K562 (cell line): ENCODE measurements around the gene IGFL1. TPM values are rescaled to one million over a fixed set of nuclear protein-coding genes. Genes with fewer than 3 reads are reported as not detected.
"Not testable (repeated sequence)": the region's sequence is repeated elsewhere in the genome, so short reads cannot be mapped to it uniquely, and the experiment has no call there.

Experiments
- ATAC-seq: fragments of 200-7000 bp; cut with Tn5 transposase; 3 replicates; pipeline ENCODE4 v1.9.1; 2020; ENCODE audit warnings: moderate library complexity
- BruUV-seq: library from RNA; stranded (reverse); fragments of 400-500 nt; replicated peaks from 2 replicates; lab custom pipeline; 2021; lab: Mats Ljungman, UMichigan
- CTCF ChIA-PET: fragments of 300-600 bp; formaldehyde crosslinking; extraction: SDS; loops from one replicate; lab custom pipeline; 2021; ENCODE audit warnings: low intra/inter-chr PET ratio; lab: Yijun Ruan, JAX
- POLR2A ChIA-PET: fragments of 300-600, 350-650 bp; sonication (Branson Sonifier 250); formaldehyde crosslinking; extraction: SDS; loops from one replicate; lab custom pipeline; 2021; ENCODE audit warnings: antibody characterized with exemption, inconsistent platforms; lab: Yijun Ruan, JAX
- DNase-seq, 4 experiments: peaks; one replicate each; pipeline versions ENCODE4 v3.0.0 to v3.0.0-alpha.2; 2011 to 2018; ENCODE audit warnings: low spot score in 3 of 4, mixed read lengths in 3 of 4; ENCODE audit errors: extremely low read depth in 1 of 4
- FAIRE-seq: peaks from 2 replicates; lab custom pipeline; 2011; peaks lifted over from hg19 to GRCh38; lab: Jason Lieb, UNC
- H2AFZ ChIP-seq: 2 replicates; pipeline ENCODE4 v1.6.0; 2011; ENCODE audit warnings: low read depth, low read length, control low read depth, inconsistent platforms
- H3K27ac ChIP-seq: fragments of 200-600 bp; 3 replicates; pipeline ENCODE4 v1.8.0; 2011; ENCODE audit warnings: low read depth, mild to moderate bottlenecking, control low read depth, inconsistent platforms, low read length, moderate library complexity, mixed read lengths; ENCODE audit errors: extremely low read depth
- H3K27me3 ChIP-seq, 2 experiments: fragments of 300-600 bp in 1 of 2; 2 replicates in 1 of 2; 3 replicates in 1 of 2; pipeline versions ENCODE4 v1.6.0 to v1.8.0; 2011; ENCODE audit warnings: inconsistent platforms in 2 of 2, low read length in 2 of 2, mild to moderate bottlenecking in 1 of 2, mixed read lengths in 1 of 2, moderate library complexity in 1 of 2; ENCODE audit not compliant: control insufficient read depth in 2 of 2, insufficient read depth in 2 of 2
- H3K36me3 ChIP-seq: fragments of 300-600 bp; 3 replicates; pipeline ENCODE4 v1.8.0; 2011; ENCODE audit warnings: mild to moderate bottlenecking, low read length, inconsistent platforms; ENCODE audit not compliant: control insufficient read depth, insufficient read depth
- H3K4me1 ChIP-seq, 2 experiments: fragments of 200-600 bp in 1 of 2; replicated peaks in 1 of 2; 2 replicates in 1 of 2; 3 replicates in 1 of 2; pipeline versions ENCODE4 v1.5.1 to v1.8.0; 2011; ENCODE audit warnings: inconsistent platforms in 2 of 2, low read length in 2 of 2, mild to moderate bottlenecking in 1 of 2, mixed read lengths in 1 of 2, moderate library complexity in 1 of 2; ENCODE audit not compliant: control insufficient read depth in 2 of 2, insufficient read depth in 2 of 2
- H3K4me2 ChIP-seq: 2 replicates; pipeline ENCODE4 v1.6.1; 2011; ENCODE audit warnings: low read length, control low read depth, inconsistent platforms, mixed read lengths; ENCODE audit not compliant: insufficient read depth
- H3K4me3 ChIP-seq: fragments of 200-600 bp; sonication (generic), shearing (Covaris generic); 2 replicates; pipeline ENCODE4 v1.5.1; 2016; ENCODE audit warnings: control low read depth, inconsistent platforms
- H3K79me2 ChIP-seq: fragments of 200-600 bp; 3 replicates; pipeline ENCODE4 v1.8.0; 2011; ENCODE audit warnings: low read length, inconsistent platforms; ENCODE audit not compliant: control insufficient read depth, insufficient read depth
- H3K9ac ChIP-seq, 2 experiments: 2 replicates each; pipeline versions ENCODE4 v1.6.0 to v1.6.1; 2011; ENCODE audit warnings: low read depth in 2 of 2, low read length in 2 of 2, control low read depth in 1 of 2, inconsistent platforms in 1 of 2, mild to moderate bottlenecking in 1 of 2, mixed read lengths in 1 of 2; ENCODE audit not compliant: insufficient read depth in 1 of 2
- H3K9me1 ChIP-seq: one replicate; pipeline ENCODE4 v1.6.0; 2011; ENCODE audit warnings: inconsistent platforms, mild to moderate bottlenecking, low read length, moderate library complexity; ENCODE audit not compliant: control insufficient read depth, insufficient read depth
- H3K9me3 ChIP-seq: replicated peaks from 2 replicates; pipeline ENCODE4 v1.5.1; 2011; ENCODE audit warnings: low read depth, low read length, inconsistent platforms; ENCODE audit not compliant: control insufficient read depth, insufficient read depth
- H4K20me1 ChIP-seq: replicated peaks from 2 replicates; pipeline ENCODE4 v1.6.1; 2011; ENCODE audit warnings: low read length, inconsistent platforms, mixed read lengths; ENCODE audit not compliant: control insufficient read depth, insufficient read depth
- ATF1 ChIP-seq, 2 experiments: fragments of 450-650 bp in 1 of 2; IDR thresholded peaks; 2 replicates each; pipeline ENCODE4 v1.6.1; 2016; ENCODE audit warnings: missing compliant biosample characterization in 1 of 2, missing genetic modification characterization in 1 of 2
- BACH1 ChIP-seq: fragments of 200-800 bp; sonication (Bioruptor generic); IDR thresholded peaks from 2 replicates; pipeline ENCODE4 v1.6.1; 2016; ENCODE audit warnings: missing genetic modification characterization, missing compliant biosample characterization
- C11orf30 ChIP-seq: fragments of 450-650 bp; IDR thresholded peaks from 2 replicates; pipeline ENCODE4 v1.6.1; 2016; ENCODE audit warnings: low read depth, mild to moderate bottlenecking
- CREB1 ChIP-seq, 2 experiments: sonication (generic) in 1 of 2; formaldehyde crosslinking in 1 of 2; IDR thresholded peaks; 2 replicates each; pipeline versions ENCODE4 v1.6.1 to v1.8.0; 2012 to 2022; ENCODE audit warnings: inconsistent platforms in 1 of 2, mild to moderate bottlenecking in 1 of 2, missing genetic modification reagents in 1 of 2, moderate library complexity in 1 of 2
- MAFF ChIP-seq: IDR thresholded peaks from 2 replicates; pipeline ENCODE4 v1.6.1; 2012; ENCODE audit warnings: low read length, improper control_type of control experiment
- MAFG ChIP-seq: fragments of 450-650 bp; conservative IDR thresholded peaks from 2 replicates; pipeline ENCODE4 v1.6.1; 2016; ENCODE audit warnings: missing genetic modification characterization, missing compliant biosample characterization
- MAFK ChIP-seq: IDR thresholded peaks from 2 replicates; pipeline ENCODE4 v1.6.1; 2011; ENCODE audit warnings: low read length, improper control_type of control experiment
- ZNF316 ChIP-seq: fragments of 450-650 bp; IDR thresholded peaks from 2 replicates; pipeline ENCODE4 v1.6.1; 2016
- WGBS: fragments of 100-300 bp; shearing (Covaris generic); methylation state at CpG from one replicate; pipeline ENCODE4 v1.1.6; 2016; ENCODE audit warnings: low coverage, mixed read lengths; ENCODE audit not compliant: insufficient coverage; ENCODE audit errors: missing lambda C conversion rate; 5-methylcytosine and 5-hydroxymethylcytosine counted together
- in situ Hi-C: fragments of 300-500 bp; cut with MboI; formaldehyde crosslinking; loops from 4 replicates; pipeline ENCODE4 v1.15.0; 2018; ENCODE audit warnings: inconsistent platforms, mixed read lengths
- intact Hi-C: fragments of 100-400 bp; cut with micrococcal nuclease; formaldehyde crosslinking; loops from 2 replicates; pipeline ENCODE4 v1.14.2; 2022
- polyA plus RNA-seq, 8 experiments: library from polyadenylated mRNA; depleted of rRNA in 4 of 8; stranded (reverse) in 5 of 8; unstranded in 3 of 8; fragments of >200 nt; fragmentation: Nextera tagmentation in 2 of 8; fragmentation: Illumina TruSeq in 1 of 8; extraction: Ambion mirVana in 2 of 8; extraction: Trizol in 1 of 8; gene quantifications; 2 replicates each; pipeline versions ENCODE4 v1.2.1 to v1.2.3, GENCODE V29; 2011 to 2014; ENCODE audit warnings: inconsistent platforms in 1 of 8, missing spikeins in 1 of 8
- total RNA-seq, 7 experiments: library from RNA; depleted of rRNA in 6 of 7; stranded (reverse); fragments of >200 nt in 6 of 7; fragmentation: Illumina TruSeq in 2 of 7; extraction: Trizol in 2 of 7; gene quantifications; 2 replicates each; pipeline versions ENCODE4 v1.2.1 to v1.2.3, GENCODE V29; 2011 to 2021; ENCODE audit warnings: low replicate concordance in 1 of 7

The IGFL1 gene
- total and polyA plus RNA-seq, 9 of the 15 experiments (the other 6 are each of a cell fraction or from before 2014, with no cell fraction given): not detected

DNA sequence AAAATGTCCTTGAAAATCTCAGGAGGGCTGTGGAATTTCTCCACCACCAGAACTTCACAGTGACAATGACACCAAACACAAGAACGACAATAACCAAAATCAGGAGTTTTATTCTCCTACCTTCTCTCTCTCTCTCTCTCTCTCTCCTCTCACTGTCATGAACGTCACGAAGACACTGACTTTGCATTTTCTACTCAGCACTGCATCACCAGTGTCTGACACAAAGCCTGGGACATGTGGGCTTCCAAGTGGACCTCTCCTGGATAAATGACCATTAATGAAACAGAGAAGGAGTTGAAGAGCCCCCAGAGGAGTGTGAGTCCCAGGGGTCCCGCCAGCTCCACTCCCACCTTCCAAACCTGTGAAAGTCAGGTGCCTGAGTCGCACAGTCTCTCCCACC, 16.9 kb upstream of the IGFL1 start:
- FAIRE-seq; intact Hi-C loops; H3K9ac ChIP-seq; H3K9me3 ChIP-seq; H3K36me3 ChIP-seq; DNase-seq; H3K9me1 ChIP-seq; H3K4me3 ChIP-seq; ATAC-seq; in situ Hi-C loops; BruUV-seq; H3K4me2 ChIP-seq; H4K20me1 ChIP-seq; H3K4me1 ChIP-seq; H2AFZ ChIP-seq; H3K27ac ChIP-seq; H3K79me2 ChIP-seq; CTCF ChIA-PET; TF ChIP-seq CREB1 (IDR thresholded peaks at IDR 0.05); ATF1 (CRISPR knock-in tag; IDR thresholded peaks at IDR 0.05): not testable (repeated sequence)
- 0% methylated on average over 5 of the region's 5 CpGs for WGBS
- TF ChIP-seq MAFG (tag) (peak; percentile 61), CREB1 (CRISPR knock-in tag; IDR thresholded peaks at IDR 0.05) (peak; percentile 48; the same call in 1 of the 2 replicates), MAFK (peak; percentile 19; the same call in 1 of the 2 replicates), MAFF (peak; percentile 16; the same call in 1 of the 2 replicates), C11orf30 (peak; percentile 57; the same call in 1 of the 2 replicates), BACH1 (tag) (peak; percentile 32; the same call in 1 of the 2 replicates), ATF1 (tag; IDR thresholded peaks at IDR 0.05) (peak; percentile 77), ZNF316 (peak; percentile 45; the same call in 1 of the 2 replicates)
- POLR2A ChIA-PET: interaction anchor here (2.0 kb wide), 1 partner anchor 19 kb away, joined by 4 read pairs; no protein-coding TSS in a partner anchor
- H3K27me3 ChIP-seq: peaks cover 8 to 24% of the 10 kb centered on the region in 2 experiments; a peak in 4 of 5 replicates
